HL-60 (cell line): Measurements from ENCODE around the gene IFT80.

Experiments used
- DNase-seq, 2 experiments: peaks; one replicate each; pipeline ENCODE4 v3.0.0-alpha.2; 2010 to 2020; ENCODE audit warnings: low read depth in 1 of 2, low spot score in 1 of 2
- H3K27ac ChIP-seq: fragments of 250-450 bp; sonication (Bioruptor Pico); replicated peaks from 2 replicates; pipeline ENCODE4 v1.5.1; 2020; ENCODE audit warnings: mild to moderate bottlenecking, moderate library complexity
- H3K27me3 ChIP-seq: fragments of 250-450 bp; sonication (Bioruptor Pico); 2 replicates; pipeline ENCODE4 v1.5.1; 2021; ENCODE audit warnings: mild to moderate bottlenecking, moderate library complexity; ENCODE audit not compliant: insufficient read depth, poor library complexity, severe bottlenecking
- H3K4me3 ChIP-seq: replicated peaks from 2 replicates; pipeline ENCODE4 v1.5.1; 2011; ENCODE audit warnings: mild to moderate bottlenecking, control low read depth, low read length; ENCODE audit not compliant: insufficient read depth
- CTCF ChIP-seq: IDR thresholded peaks from one replicate; pipeline ENCODE4 v1.5.1; 2011; ENCODE audit warnings: low read length, control low read depth, inconsistent platforms; ENCODE audit not compliant: insufficient read depth
- GABPA ChIP-seq: IDR thresholded peaks from 2 replicates; pipeline ENCODE4 v1.6.1; 2012; ENCODE audit warnings: low read depth
- POLR2AphosphoS5 ChIP-seq: IDR thresholded peaks from 2 replicates; pipeline ENCODE4 v1.6.1; 2012; ENCODE audit warnings: low read depth
- REST ChIP-seq: IDR thresholded peaks from 2 replicates; pipeline ENCODE4 v1.6.1; 2012; ENCODE audit warnings: low read depth; ENCODE audit not compliant: insufficient replicate concordance
- SPI1 ChIP-seq: IDR thresholded peaks from 2 replicates; pipeline ENCODE4 v1.6.1; 2012; ENCODE audit warnings: low read depth, mild to moderate bottlenecking, borderline replicate concordance

IFT80 gene

GRCh38 chr3:160409812-160410610 is 11.0 kb upstream of the IFT80 start:
- DNase-seq, result no peak
- TF ChIP-seq GABPA, result no peak
- TF ChIP-seq REST, result no peak
- no peak for TF ChIP-seq SPI1
- no peak for TF ChIP-seq CTCF
- TF ChIP-seq POLR2AphosphoS5, result no peak
- no peak overlapping the region for H3K27ac ChIP-seq

GRCh38 chr3:160403796-160404470 is 4.9 kb upstream of the IFT80 start:
- TF ChIP-seq GABPA, result no peak
- no peak for TF ChIP-seq REST
- TF ChIP-seq POLR2AphosphoS5, result no peak
- TF ChIP-seq SPI1, result no peak
- TF ChIP-seq CTCF, result no peak
- peak overlapping the region; percentile 11; the same call in 1 of the 2 replicates for H3K27ac ChIP-seq
- peak overlapping the region; percentile 52; the same call in 1 of the 2 replicates for H3K4me3 ChIP-seq
- no peaks in the 10 kb centered on the region for H3K27me3 ChIP-seq
- no peak for DNase-seq

More at GRCh38 chr3:160409812-160410610, 11.0 kb upstream of the IFT80 start:
- Histone ChIP-seq H3K27me3 (no peaks in the 10 kb centered on the region), H3K4me3 (no peak overlapping the region)

- Histone ChIP-seq H3K4me3 (peak overlapping the region; percentile 52), H3K27me3 (no peaks in the 10 kb centered on the region), H3K27ac (peak overlapping the region; percentile 7; the same call in 1 of the 2 replicates)
- DNase-seq, result no peak
- TF ChIP-seq GABPA (no peak), CTCF (no peak), REST (no peak)
These were observed 4.1 kb upstream of the IFT80 start for GRCh38 chr3:160403028-160403545.
